Measurements from ENCODE around the gene SFMBT1.

DNA sequence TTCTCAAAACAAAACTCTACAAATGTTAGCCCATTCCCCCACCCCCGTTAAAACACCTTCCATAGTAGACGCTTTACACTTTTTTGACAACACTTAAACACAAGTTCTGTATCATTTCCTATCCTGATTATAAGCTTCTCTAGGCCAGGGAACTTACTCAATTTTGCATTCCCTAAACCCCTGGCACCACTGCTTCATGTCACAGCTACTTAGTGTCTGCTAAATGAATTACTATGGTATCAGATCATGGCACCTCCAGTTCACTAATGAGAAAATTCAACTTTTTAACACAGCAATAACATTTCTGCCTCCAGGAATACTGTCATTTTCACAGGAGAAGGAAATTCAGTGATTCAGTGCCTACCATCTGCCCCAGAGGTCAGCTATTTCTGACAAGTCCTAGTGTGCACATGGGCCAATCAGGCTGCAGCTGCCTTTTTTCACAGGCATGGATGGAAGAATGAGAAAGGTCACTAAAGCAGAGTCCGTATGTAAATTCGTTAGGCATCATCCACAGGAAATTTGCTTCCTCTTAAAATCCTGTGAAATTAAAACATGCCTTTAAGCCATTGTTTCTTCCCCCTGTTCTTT lies 18.5 kb downstream of the SFMBT1 start:
- TF ChIP-seq, protein P1, sequence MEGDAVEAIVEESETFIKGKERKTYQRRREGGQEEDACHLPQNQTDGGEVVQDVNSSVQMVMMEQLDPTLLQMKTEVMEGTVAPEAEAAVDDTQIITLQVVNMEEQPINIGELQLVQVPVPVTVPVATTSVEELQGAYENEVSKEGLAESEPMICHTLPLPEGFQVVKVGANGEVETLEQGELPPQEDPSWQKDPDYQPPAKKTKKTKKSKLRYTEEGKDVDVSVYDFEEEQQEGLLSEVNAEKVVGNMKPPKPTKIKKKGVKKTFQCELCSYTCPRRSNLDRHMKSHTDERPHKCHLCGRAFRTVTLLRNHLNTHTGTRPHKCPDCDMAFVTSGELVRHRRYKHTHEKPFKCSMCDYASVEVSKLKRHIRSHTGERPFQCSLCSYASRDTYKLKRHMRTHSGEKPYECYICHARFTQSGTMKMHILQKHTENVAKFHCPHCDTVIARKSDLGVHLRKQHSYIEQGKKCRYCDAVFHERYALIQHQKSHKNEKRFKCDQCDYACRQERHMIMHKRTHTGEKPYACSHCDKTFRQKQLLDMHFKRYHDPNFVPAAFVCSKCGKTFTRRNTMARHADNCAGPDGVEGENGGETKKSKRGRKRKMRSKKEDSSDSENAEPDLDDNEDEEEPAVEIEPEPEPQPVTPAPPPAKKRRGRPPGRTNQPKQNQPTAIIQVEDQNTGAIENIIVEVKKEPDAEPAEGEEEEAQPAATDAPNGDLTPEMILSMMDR (IDR thresholded peaks at IDR 0.05; ENCODE audit: low read depth, low read length, missing input control): no peak
- TF ChIP-seq TAF1 (conservative IDR thresholded peaks at IDR 0.05): no peak
- no peak for TF ChIP-seq SP1 (IDR thresholded peaks at IDR 0.05)
- no peak for TF ChIP-seq ATF3 (IDR thresholded peaks at IDR 0.05)
- TF ChIP-seq YY1 (IDR thresholded peaks at IDR 0.05): no peak
- TF ChIP-seq HNF4G (IDR thresholded peaks at IDR 0.05): no peak
- TF ChIP-seq GABPA (IDR thresholded peaks at IDR 0.05 in 1 of 2, conservative IDR thresholded peaks at IDR 0.05 in 1 of 2): no peak

All from liver (tissue), 3 donors.